H1 (cell line): Measurements from ENCODE around the gene LINC01488. TPM values are rescaled to one million over a fixed set of nuclear protein-coding genes. Genes with fewer than 3 reads are reported as not detected.

Source experiments
- CREB1 ChIP-seq: IDR thresholded peaks from 2 replicates; pipeline ENCODE4 v1.6.1; 2012; ENCODE audit warnings: inconsistent platforms
- EZH2 ChIP-seq: fragments of 200-600 bp; sonication (generic); IDR thresholded peaks from 2 replicates; pipeline ENCODE4 v1.7.1; 2012; ENCODE audit warnings: low read depth, mild to moderate bottlenecking, moderate library complexity, low read length, inconsistent platforms; ENCODE audit not compliant: severe bottlenecking
- GABPA ChIP-seq: IDR thresholded peaks from 2 replicates; pipeline ENCODE4 v1.6.1; 2011; ENCODE audit warnings: mild to moderate bottlenecking, low read length, moderate library complexity, borderline replicate concordance; ENCODE audit not compliant: insufficient read depth
- KDM4A ChIP-seq: IDR thresholded peaks from one replicate; pipeline ENCODE4 v1.7.1; 2012; ENCODE audit warnings: low read depth, mild to moderate bottlenecking, moderate library complexity, low read length, inconsistent platforms; ENCODE audit not compliant: severe bottlenecking
- SIN3A ChIP-seq, 2 experiments: IDR thresholded peaks in 1 of 2; conservative IDR thresholded peaks in 1 of 2; 2 replicates each; pipeline ENCODE4 v1.6.1; 2011 to 2012; ENCODE audit warnings: low read length in 2 of 2, improper control_type of control experiment in 1 of 2, low read depth in 1 of 2, mild to moderate bottlenecking in 1 of 2
- polyA plus RNA-seq, 7 experiments: library from polyadenylated mRNA; depleted of rRNA in 3 of 7; stranded (reverse) in 5 of 7; unstranded in 2 of 7; fragments of >200 nt in 5 of 7; fragments of 200-250 nt in 2 of 7; gene quantifications; 1 replicate in 5 of 7; 2 replicates in 1 of 7; 4 replicates in 1 of 7; pipeline versions ENCODE4 v1.2.1 to v1.2.3, GENCODE V29; 2011 to 2013; ENCODE audit warnings: missing spikeins in 2 of 7, mixed read lengths in 2 of 7
- total RNA-seq: library from RNA; stranded (reverse); fragmentation: NEBNext Ultra II Directional; extraction: Animal tissue kit (Norgen Biotek cat#: 25700); gene quantifications from 2 replicates; pipeline ENCODE4 v1.2.1, GENCODE V29; 2021

LINC01488 gene
- total and polyA plus RNA-seq, 2 of the 8 experiments (the other 6 are each of a cell fraction or from before 2014, with no cell fraction given): not detected

DNA sequence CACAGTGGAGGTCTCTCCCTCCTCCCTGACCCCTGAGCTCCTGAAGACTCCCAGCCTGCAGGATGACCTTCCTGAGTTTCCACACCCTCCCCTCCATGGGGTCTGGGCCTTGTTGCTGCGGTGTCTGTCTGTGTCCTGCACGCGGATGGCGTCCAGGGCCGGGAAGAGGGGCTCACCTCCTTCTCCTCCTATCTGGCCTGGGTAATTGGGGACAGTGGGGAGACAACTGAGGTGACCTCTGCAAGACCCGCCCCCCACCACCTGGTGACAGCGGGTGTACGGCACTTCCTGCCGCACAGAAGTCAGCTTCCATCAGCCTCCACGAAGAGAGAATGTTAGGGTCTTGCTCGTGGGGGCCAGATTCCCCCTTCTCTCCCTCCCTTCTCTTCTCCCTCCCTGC is 31.7 kb downstream of the LINC01488 start (continued):
- TF ChIP-seq SIN3A (conservative IDR thresholded peaks at IDR 0.05 in 1 of 2, IDR thresholded peaks at IDR 0.05 in 1 of 2; ENCODE audit: low read depth in 1 of 2, low read length in 2 of 2) (no peak), CREB1 (no peak), KDM4A (no peak), GABPA (no peak), EZH2 (no peak)
- TF ChIP-seq, all 59 proteins: peak for 0
